Skeletal muscle satellite cell (primary cell): ENCODE data around the gene MAGEC3.

Experiments
- H3K27me3 ChIP-seq: 2 replicates; pipeline ENCODE4 v1.7.0; 2013; ENCODE audit warnings: low read length; ENCODE audit not compliant: control insufficient read depth, insufficient read depth
- H3K36me3 ChIP-seq: 2 replicates; pipeline ENCODE4 v1.7.0; 2013; ENCODE audit warnings: mild to moderate bottlenecking, control low read depth, low read length; ENCODE audit not compliant: insufficient read depth
- H3K4me1 ChIP-seq: 2 replicates; pipeline ENCODE4 v1.7.0; 2013; ENCODE audit warnings: low read length; ENCODE audit not compliant: control insufficient read depth, insufficient read depth
- H3K4me2 ChIP-seq: 2 replicates; pipeline ENCODE4 v1.7.0; 2013; ENCODE audit warnings: mild to moderate bottlenecking, low read length
- H3K4me3 ChIP-seq: 2 replicates; pipeline ENCODE4 v1.7.0; 2013; ENCODE audit warnings: low read length
- H3K9ac ChIP-seq: 2 replicates; pipeline ENCODE4 v1.7.0; 2013; ENCODE audit warnings: mild to moderate bottlenecking, low read depth, low read length, moderate library complexity
- H3K9me3 ChIP-seq: replicated peaks from 2 replicates; pipeline ENCODE4 v1.7.0; 2013; ENCODE audit warnings: mild to moderate bottlenecking, control low read depth, low read length

The MAGEC3 gene

GRCh38 chrX:141902366-141902765 lies 64.2 kb downstream of the MAGEC3 start:
- Histone ChIP-seq H3K9ac (no peak overlapping the region), H3K4me3 (no peak overlapping the region), H3K4me1 (no peaks in the 10 kb centered on the region), H3K27me3 (no peaks in the 10 kb centered on the region), H3K9me3 (peaks cover 11% of the 10 kb centered on the region), H3K36me3 (no peaks in the 10 kb centered on the region), H3K4me2 (no peak overlapping the region)

- H3K4me2 ChIP-seq, result no peak within 1 kb of the TSS
- no peaks in the 10 kb centered on the region for H3K36me3 ChIP-seq
- H3K9me3 ChIP-seq, result peaks cover 18% of the 10 kb centered on the region
- no peak within 1 kb of the TSS for H3K4me3 ChIP-seq
- H3K9ac ChIP-seq, result no peak within 1 kb of the TSS
- no peaks in the 10 kb centered on the region for H3K27me3 ChIP-seq
- H3K4me1 ChIP-seq, result no peaks in the 10 kb centered on the region
Measured at GRCh38 chrX:141903400-141904155, 65.5 kb downstream of the MAGEC3 start, which contains the start of gene MAGEC1. TSS of gene MAGEC1 (plus strand) at chrX:141903894. CDS start at chrX:141905073, 1,179 bp downstream.

DNA sequence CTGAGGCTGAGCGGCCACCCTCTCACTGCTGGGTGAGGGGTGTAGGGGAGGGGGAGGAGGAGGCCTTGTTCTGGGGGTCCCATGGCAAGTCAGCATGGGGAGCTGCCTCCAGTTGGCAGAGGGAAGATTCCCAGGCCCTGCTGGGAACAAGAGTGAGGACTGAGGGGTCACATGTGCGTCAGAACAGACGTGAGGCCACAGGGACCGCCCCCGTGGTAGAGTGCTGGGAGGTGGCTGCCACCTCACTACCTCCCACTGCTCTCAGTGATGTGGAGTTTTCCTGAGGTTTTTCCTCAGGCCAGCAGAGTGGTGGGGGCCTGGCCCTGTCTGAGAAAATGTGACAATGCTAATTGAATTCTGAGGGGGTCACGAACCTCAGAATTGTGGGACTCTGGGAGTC lies 66.1 kb downstream of the MAGEC3 start:
- H3K4me1 ChIP-seq, result no peaks in the 10 kb centered on the region
- no peak overlapping the region for H3K4me3 ChIP-seq
- H3K9me3 ChIP-seq, result peaks cover 18% of the 10 kb centered on the region
- H3K27me3 ChIP-seq, result no peaks in the 10 kb centered on the region
- H3K9ac ChIP-seq, result no peak overlapping the region
- H3K4me2 ChIP-seq, result no peak overlapping the region
- no peaks in the 10 kb centered on the region for H3K36me3 ChIP-seq

DNA sequence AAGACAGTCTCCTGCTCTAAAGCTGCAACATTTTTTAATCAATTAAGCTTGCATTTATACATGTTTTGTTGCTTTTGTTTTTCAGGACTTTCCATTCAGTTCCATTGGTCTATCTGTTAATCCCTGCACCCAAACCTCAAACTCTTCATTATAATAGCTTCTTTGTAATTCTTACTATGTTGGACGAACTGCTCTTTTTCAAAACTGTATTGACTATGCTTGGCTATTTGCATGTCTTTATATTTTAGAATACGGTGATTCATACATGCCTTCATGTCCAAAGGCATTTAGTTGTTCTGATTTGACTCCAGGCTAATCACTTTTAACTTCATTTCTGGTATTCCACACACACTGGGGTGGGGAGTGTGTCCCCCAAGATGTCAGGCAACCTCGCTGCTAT lies 79.7 kb downstream of the MAGEC3 start:
- Histone ChIP-seq H3K4me1 (no peaks in the 10 kb centered on the region), H3K27me3 (no peaks in the 10 kb centered on the region), H3K4me3 (no peak overlapping the region), H3K9ac (no peak overlapping the region), H3K9me3 (no peaks in the 10 kb centered on the region), H3K4me2 (no peak overlapping the region), H3K36me3 (no peaks in the 10 kb centered on the region)

DNA sequence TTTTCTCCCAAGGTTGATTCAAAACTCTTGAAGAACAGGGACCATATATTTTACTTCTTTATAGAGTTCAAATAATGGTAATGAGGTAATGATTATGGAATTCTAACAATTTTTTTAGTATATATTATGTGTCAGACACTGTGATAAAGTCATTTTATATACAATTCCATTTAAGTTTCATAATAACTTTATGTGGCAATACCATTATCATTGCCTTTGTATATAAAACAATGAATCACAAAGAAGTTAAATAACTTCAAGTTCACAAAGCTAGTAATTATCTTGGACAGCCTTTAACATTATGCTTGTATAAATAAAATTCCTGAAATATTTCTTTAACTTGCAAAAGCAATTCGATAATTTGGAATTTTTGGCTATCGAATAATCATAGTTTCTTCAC lies 86.2 kb downstream of the MAGEC3 start:
- no peak overlapping the region for H3K4me3 ChIP-seq
- H3K4me2 ChIP-seq, result no peak overlapping the region
- no peaks in the 10 kb centered on the region for H3K36me3 ChIP-seq
- H3K27me3 ChIP-seq, result no peaks in the 10 kb centered on the region
- no peak overlapping the region for H3K9ac ChIP-seq
- H3K9me3 ChIP-seq, result no peaks in the 10 kb centered on the region
- H3K4me1 ChIP-seq, result no peaks in the 10 kb centered on the region

- H3K9ac ChIP-seq, result no peak overlapping the region
- no peak overlapping the region for H3K4me3 ChIP-seq
- no peak overlapping the region for H3K4me2 ChIP-seq
- no peaks in the 10 kb centered on the region for H3K4me1 ChIP-seq
- H3K9me3 ChIP-seq, result no peaks in the 10 kb centered on the region
- H3K27me3 ChIP-seq, result no peaks in the 10 kb centered on the region
- no peaks in the 10 kb centered on the region for H3K36me3 ChIP-seq
Measured at GRCh38 chrX:141928432-141928831, 90.3 kb downstream of the MAGEC3 start.

DNA sequence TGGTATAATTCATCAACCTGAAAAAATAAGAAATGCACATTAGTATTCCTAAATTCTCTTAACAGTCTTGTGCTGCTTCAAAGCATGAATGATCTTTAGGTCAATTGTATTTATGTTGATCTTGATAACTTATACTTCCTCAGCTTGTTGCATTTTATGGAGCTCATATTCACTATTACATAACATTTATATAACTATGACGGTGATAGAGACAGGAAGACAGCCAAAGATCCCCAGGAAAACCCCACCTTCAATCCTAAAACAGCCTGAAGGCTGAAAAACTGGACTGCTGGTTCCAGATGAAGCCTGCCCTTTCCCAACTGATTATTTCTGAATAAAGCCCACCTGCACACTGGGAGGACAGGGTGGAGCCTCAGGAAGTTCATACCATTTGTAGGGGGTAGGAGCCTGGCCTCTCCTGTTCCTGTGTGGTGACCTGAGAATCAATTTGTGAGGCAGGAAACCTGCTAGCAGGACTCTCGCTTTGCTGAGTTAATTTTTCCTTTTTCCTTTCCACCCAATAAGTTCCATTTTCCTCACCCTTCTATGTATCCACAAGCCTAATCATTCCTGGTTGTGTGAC lies 96.0 kb downstream of the MAGEC3 start:
- H3K9ac ChIP-seq, result no peak overlapping the region
- H3K9me3 ChIP-seq, result no peaks in the 10 kb centered on the region
- no peak overlapping the region for H3K4me2 ChIP-seq
- no peaks in the 10 kb centered on the region for H3K4me1 ChIP-seq
- H3K27me3 ChIP-seq, result no peaks in the 10 kb centered on the region
- H3K4me3 ChIP-seq, result no peak overlapping the region
- no peaks in the 10 kb centered on the region for H3K36me3 ChIP-seq

DNA sequence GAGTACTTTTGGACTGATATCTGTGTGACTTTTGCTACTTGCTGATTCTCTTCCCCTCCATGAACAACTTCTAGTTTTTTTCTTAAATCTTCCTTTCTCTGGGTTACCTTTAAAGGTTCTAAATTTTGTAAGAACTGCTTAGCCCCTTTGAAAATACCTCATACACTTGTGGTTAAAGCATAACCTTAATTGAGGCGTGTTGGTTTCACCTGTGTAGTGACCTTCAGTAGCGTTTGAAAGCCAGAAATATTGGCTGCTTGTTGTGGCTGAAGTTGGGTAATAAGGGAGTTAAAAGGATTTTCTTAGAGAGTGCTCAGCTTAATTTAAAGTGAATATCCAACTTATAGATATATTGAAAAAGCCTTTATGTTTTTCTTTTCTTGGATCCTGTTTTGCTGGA lies 97.5 kb downstream of the MAGEC3 start:
- H3K4me1 ChIP-seq, result no peaks in the 10 kb centered on the region
- no peaks in the 10 kb centered on the region for H3K36me3 ChIP-seq
- H3K4me3 ChIP-seq, result no peak overlapping the region
- H3K27me3 ChIP-seq, result no peaks in the 10 kb centered on the region
- no peak overlapping the region for H3K9ac ChIP-seq
- no peaks in the 10 kb centered on the region for H3K9me3 ChIP-seq
- H3K4me2 ChIP-seq, result no peak overlapping the region

DNA sequence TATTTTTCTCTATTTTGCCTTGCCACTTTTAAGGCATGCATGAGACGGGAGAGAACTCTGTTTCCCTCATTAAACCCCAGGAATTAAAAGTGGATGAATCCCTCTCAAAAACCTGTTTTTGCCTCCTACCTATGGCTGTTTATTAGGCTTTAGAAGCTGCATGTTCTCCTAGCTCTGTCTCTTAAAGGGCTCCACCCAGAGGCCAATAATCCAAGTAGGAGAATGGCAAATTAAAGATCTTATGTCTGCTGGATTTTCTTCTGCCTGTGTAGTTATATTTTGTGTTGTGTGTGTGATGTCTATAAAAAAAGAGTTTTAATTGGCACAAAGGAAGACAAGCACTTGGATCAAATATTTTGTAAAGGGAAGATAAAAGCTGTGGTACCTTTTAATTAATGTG lies 98.0 kb downstream of the MAGEC3 start:
- Histone ChIP-seq H3K36me3 (no peaks in the 10 kb centered on the region), H3K4me2 (no peak overlapping the region), H3K27me3 (no peaks in the 10 kb centered on the region), H3K4me3 (no peak overlapping the region), H3K4me1 (no peaks in the 10 kb centered on the region), H3K9me3 (no peaks in the 10 kb centered on the region), H3K9ac (no peak overlapping the region)

- Histone ChIP-seq H3K27me3 (no peaks in the 10 kb centered on the region), H3K9ac (no peak overlapping the region)
Measured at GRCh38 chrX:141941234-141941633, 103.1 kb downstream of the MAGEC3 start.

GRCh38 chrX:141945426-141945825 lies 107.3 kb downstream of the MAGEC3 start:
- Histone ChIP-seq H3K4me1 (no peaks in the 10 kb centered on the region), H3K9me3 (no peaks in the 10 kb centered on the region), H3K9ac (no peak overlapping the region), H3K27me3 (no peaks in the 10 kb centered on the region), H3K36me3 (no peaks in the 10 kb centered on the region), H3K4me3 (no peak overlapping the region), H3K4me2 (no peak overlapping the region)

More at GRCh38 chrX:141941234-141941633, 103.1 kb downstream of the MAGEC3 start:
- no peak overlapping the region for H3K4me3 ChIP-seq
- H3K4me1 ChIP-seq, result no peaks in the 10 kb centered on the region
- no peak overlapping the region for H3K4me2 ChIP-seq
- no peaks in the 10 kb centered on the region for H3K36me3 ChIP-seq
- no peaks in the 10 kb centered on the region for H3K9me3 ChIP-seq

GRCh38 chrX:141947350-141947749 lies 109.2 kb downstream of the MAGEC3 start:
- Histone ChIP-seq H3K9ac (no peak overlapping the region), H3K4me1 (no peaks in the 10 kb centered on the region), H3K36me3 (no peaks in the 10 kb centered on the region), H3K27me3 (no peaks in the 10 kb centered on the region), H3K4me3 (no peak overlapping the region), H3K4me2 (no peak overlapping the region), H3K9me3 (no peaks in the 10 kb centered on the region)
